Ramos (cell line): ENCODE results near the gene MYT1.
"Not testable (repeated sequence)": the region's sequence is repeated elsewhere in the genome, so short reads cannot be mapped to it uniquely, and the experiment has no call there.

ENCODE experiments used
- in situ Hi-C: fragments of 300-500 bp; cut with MboI; formaldehyde crosslinking; loops from one replicate; pipeline ENCODE4 v1.14.3; 2022; ENCODE audit warnings: low sequenced_read_pairs; ENCODE audit not compliant: unreplicated experiment

MYT1 gene

GRCh38 chr20:64186071-64186598 is 21.9 kb downstream of the MYT1 start:
- in situ Hi-C loops, result no loop called here

- in situ Hi-C loops, result not testable (repeated sequence)
Measured at GRCh38 chr20:64187213-64187612, 23.0 kb downstream of the MYT1 start.

- in situ Hi-C loops, result no loop called here
Measured at GRCh38 chr20:64188091-64188490, 23.8 kb downstream of the MYT1 start.

GRCh38 chr20:64188682-64189529 is 24.7 kb downstream of the MYT1 start:
- in situ Hi-C loops, result no loop called here

GRCh38 chr20:64189530-64189966 is 25.3 kb downstream of the MYT1 start:
- in situ Hi-C loops, result no loop called here

GRCh38 chr20:64189986-64190385 is 25.7 kb downstream of the MYT1 start:
- in situ Hi-C loops, result no loop called here

GRCh38 chr20:64191002-64191401 is 26.8 kb downstream of the MYT1 start:
- in situ Hi-C loops, result no loop called here

- in situ Hi-C loops, result no loop called here
Measured at GRCh38 chr20:64192406-64192805, 28.2 kb downstream of the MYT1 start.

- in situ Hi-C loops, result no loop called here
Measured at GRCh38 chr20:64193058-64193457, 28.8 kb downstream of the MYT1 start.

GRCh38 chr20:64194269-64194668 is 30.0 kb downstream of the MYT1 start:
- in situ Hi-C loops, result no loop called here

- in situ Hi-C loops, result no loop called here
Measured at GRCh38 chr20:64196309-64196708, 32.1 kb downstream of the MYT1 start.

GRCh38 chr20:64196847-64197306 is 32.6 kb downstream of the MYT1 start:
- in situ Hi-C loops, result no loop called here

- in situ Hi-C loops, result no loop called here
Measured at GRCh38 chr20:64198347-64198746, 34.1 kb downstream of the MYT1 start.

- in situ Hi-C loops, result no loop called here
Measured at GRCh38 chr20:64199395-64199794, 35.1 kb downstream of the MYT1 start.

- in situ Hi-C loops, result no loop called here
Measured at GRCh38 chr20:64200740-64201139, 36.5 kb downstream of the MYT1 start.

- in situ Hi-C loops, result no loop called here
Measured at GRCh38 chr20:64201653-64202052, 37.4 kb downstream of the MYT1 start.

GRCh38 chr20:64203037-64203777 is 39.0 kb downstream of the MYT1 start:
- in situ Hi-C loops, result no loop called here

- in situ Hi-C loops, result no loop called here
Measured at GRCh38 chr20:64205611-64206026, 41.4 kb downstream of the MYT1 start.

GRCh38 chr20:64206614-64207013 is 42.4 kb downstream of the MYT1 start:
- in situ Hi-C loops, result no loop called here

GRCh38 chr20:64207641-64208590 is 43.7 kb downstream of the MYT1 start:
- in situ Hi-C loops, result no loop called here
